ENCODE data around the gene STAT4.

Gene STAT4

GRCh38 chr2:191012346-191012745, 138.4 kb downstream of the STAT4 start:
- TF ChIP-seq CTCF (IDR thresholded peaks at IDR 0.05; ENCODE audit: control insufficient read depth, insufficient read depth, low read depth, low read length, missing control alignments), result no peak
- peak overlapping the region; percentile 47 for H3K4me3 ChIP-seq (ENCODE audit: control insufficient read depth, low read depth, low read length)
- DNase-seq (ENCODE audit: low read depth), result no peak

- no peak overlapping the region for H3K4me3 ChIP-seq (ENCODE audit: control insufficient read depth, low read depth, low read length)
- TF ChIP-seq CTCF (IDR thresholded peaks at IDR 0.05; ENCODE audit: control insufficient read depth, insufficient read depth, low read depth, low read length, missing control alignments), result no peak
- DNase-seq (ENCODE audit: low read depth), result no peak
These were observed 139.6 kb downstream of the STAT4 start for GRCh38 chr2:191010887-191011885.

- no peak overlapping the region for H3K4me3 ChIP-seq (ENCODE audit: control insufficient read depth, low read depth, low read length)
- TF ChIP-seq CTCF (IDR thresholded peaks at IDR 0.05; ENCODE audit: control insufficient read depth, insufficient read depth, low read depth, low read length, missing control alignments), result no peak
- DNase-seq (ENCODE audit: low read depth), result no peak
These were observed 141.0 kb downstream of the STAT4 start for GRCh38 chr2:191009541-191010374.

GRCh38 chr2:191008286-191008685, 142.5 kb downstream of the STAT4 start:
- H3K4me3 ChIP-seq (ENCODE audit: control insufficient read depth, low read depth, low read length), result no peak overlapping the region
- TF ChIP-seq CTCF (IDR thresholded peaks at IDR 0.05; ENCODE audit: control insufficient read depth, insufficient read depth, low read depth, low read length, missing control alignments), result no peak
- DNase-seq (ENCODE audit: low read depth), result no peak

GRCh38 chr2:191006997-191007783, 143.6 kb downstream of the STAT4 start:
- DNase-seq (ENCODE audit: low read depth), result no peak
- no peak overlapping the region for H3K4me3 ChIP-seq (ENCODE audit: control insufficient read depth, low read depth, low read length)
- no peak for TF ChIP-seq CTCF (IDR thresholded peaks at IDR 0.05; ENCODE audit: control insufficient read depth, insufficient read depth, low read depth, low read length, missing control alignments)

GRCh38 chr2:191006297-191006696, 144.5 kb downstream of the STAT4 start:
- no peak for TF ChIP-seq CTCF (IDR thresholded peaks at IDR 0.05; ENCODE audit: control insufficient read depth, insufficient read depth, low read depth, low read length, missing control alignments)
- DNase-seq (ENCODE audit: low read depth), result no peak
- no peak overlapping the region for H3K4me3 ChIP-seq (ENCODE audit: control insufficient read depth, low read depth, low read length)

Measured in AG09309 (cell line).